HG03280 (cell line): Measurements from ENCODE around the gene KDM1B.
"Not testable (repeated sequence)": the region's sequence is repeated elsewhere in the genome, so short reads cannot be mapped to it uniquely, and the experiment has no call there.

Source experiments
- ATAC-seq: cut with Tn5 transposase; IDR thresholded peaks from one replicate; pipeline ENCODE4 v1.9.1; 2021; ENCODE audit warnings: mild to moderate bottlenecking, moderate library complexity; ENCODE audit not compliant: unreplicated experiment

The KDM1B gene

GRCh38 chr6:18228590-18228989 lies 73.4 kb downstream of the KDM1B start:
- ATAC-seq: not testable (repeated sequence)

- ATAC-seq: not testable (repeated sequence)
These were observed 76.6 kb downstream of the KDM1B start for GRCh38 chr6:18231856-18232255.

GRCh38 chr6:18233770-18234169 lies 78.5 kb downstream of the KDM1B start:
- ATAC-seq: not testable (repeated sequence)

- no peak for ATAC-seq
These were observed 79.3 kb downstream of the KDM1B start for GRCh38 chr6:18234564-18234963.

GRCh38 chr6:18235524-18235923 lies 80.3 kb downstream of the KDM1B start:
- ATAC-seq: no peak

- no peak for ATAC-seq
These were observed 81.9 kb downstream of the KDM1B start for GRCh38 chr6:18237167-18237566.

GRCh38 chr6:18240230-18240629 lies 85.0 kb downstream of the KDM1B start:
- no peak for ATAC-seq

- ATAC-seq: no peak
These were observed 86.2 kb downstream of the KDM1B start for GRCh38 chr6:18241208-18242038.

- no peak for ATAC-seq
These were observed 87.0 kb downstream of the KDM1B start for GRCh38 chr6:18242062-18242851.

- no peak for ATAC-seq
These were observed 88.2 kb downstream of the KDM1B start for GRCh38 chr6:18243302-18243893.

- ATAC-seq: no peak
These were observed 89.0 kb downstream of the KDM1B start for GRCh38 chr6:18244251-18244650.

- ATAC-seq: no peak
These were observed 89.9 kb downstream of the KDM1B start for GRCh38 chr6:18245079-18245478.

GRCh38 chr6:18245642-18246041 lies 90.4 kb downstream of the KDM1B start:
- no peak for ATAC-seq

GRCh38 chr6:18246205-18246604 lies 91.0 kb downstream of the KDM1B start:
- ATAC-seq: no peak

GRCh38 chr6:18247002-18247401 lies 91.8 kb downstream of the KDM1B start:
- no peak for ATAC-seq

- ATAC-seq: no peak
These were observed 93.5 kb downstream of the KDM1B start for GRCh38 chr6:18248698-18249097.

- no peak for ATAC-seq
These were observed 94.0 kb downstream of the KDM1B start for GRCh38 chr6:18249271-18249670.

- ATAC-seq: no peak
These were observed 98.4 kb downstream of the KDM1B start for GRCh38 chr6:18253635-18254034.

GRCh38 chr6:18254793-18255192 lies 99.6 kb downstream of the KDM1B start:
- no peak for ATAC-seq

GRCh38 chr6:18259675-18260447 lies 104.6 kb downstream of the KDM1B start:
- no peak for ATAC-seq
